HG03520 (cell line): ENCODE measurements around the gene HPS1.
"Not testable (repeated sequence)": the region's sequence is repeated elsewhere in the genome, so short reads cannot be mapped to it uniquely, and the experiment has no call there.

ENCODE experiments used
- ATAC-seq: cut with Tn5 transposase; IDR thresholded peaks from one replicate; pipeline ENCODE4 v1.9.1; 2021; ENCODE audit warnings: mild to moderate bottlenecking, moderate library complexity; ENCODE audit not compliant: unreplicated experiment

HPS1 gene

GRCh38 chr10:98396096-98397063, 50.4 kb downstream of the HPS1 start:
- ATAC-seq, result no peak

GRCh38 chr10:98394851-98395440, 51.8 kb downstream of the HPS1 start:
- ATAC-seq, result no peak

GRCh38 chr10:98391578-98391991, 55.1 kb downstream of the HPS1 start:
- ATAC-seq, result peak; percentile 60

- peak; percentile 38 for ATAC-seq
These were observed 55.7 kb downstream of the HPS1 start for GRCh38 chr10:98391065-98391464.

GRCh38 chr10:98390406-98390805, 56.3 kb downstream of the HPS1 start:
- ATAC-seq, result no peak

GRCh38 chr10:98389398-98389797, 57.3 kb downstream of the HPS1 start:
- ATAC-seq, result no peak

GRCh38 chr10:98388101-98388655, 58.6 kb downstream of the HPS1 start:
- ATAC-seq, result no peak

- no peak for ATAC-seq
These were observed 62.1 kb downstream of the HPS1 start for GRCh38 chr10:98384531-98385133.

- ATAC-seq, result no peak
These were observed 62.9 kb downstream of the HPS1 start for GRCh38 chr10:98383869-98384268.

GRCh38 chr10:98383134-98383667, 63.5 kb downstream of the HPS1 start:
- not testable (repeated sequence) for ATAC-seq

GRCh38 chr10:98382691-98383101, 64.0 kb downstream of the HPS1 start:
- ATAC-seq, result no peak

GRCh38 chr10:98380493-98381339, 66.0 kb downstream of the HPS1 start:
- ATAC-seq, result no peak

GRCh38 chr10:98378722-98379121, 68.0 kb downstream of the HPS1 start:
- ATAC-seq, result no peak

- no peak for ATAC-seq
These were observed 69.2 kb downstream of the HPS1 start for GRCh38 chr10:98377536-98377935.

- no peak for ATAC-seq
These were observed 69.7 kb downstream of the HPS1 start for GRCh38 chr10:98377001-98377400.

- no peak for ATAC-seq
These were observed 70.2 kb downstream of the HPS1 start for GRCh38 chr10:98376485-98376884.

GRCh38 chr10:98374217-98374985, 72.3 kb downstream of the HPS1 start:
- ATAC-seq, result no peak

- ATAC-seq, result no peak
These were observed 73.3 kb downstream of the HPS1 start for GRCh38 chr10:98373260-98374040.
